GM12801 (cell line): ENCODE measurements around the gene TOR1A.

Source experiments
- CTCF ChIP-seq: IDR thresholded peaks from one replicate; pipeline ENCODE4 v1.5.1; 2011; ENCODE audit warnings: control low read depth; ENCODE audit not compliant: insufficient read length; ENCODE audit errors: extremely low read depth

TOR1A gene

GRCh38 chr9:129858167-129858962 is 34.4 kb upstream of the TOR1A start:
- TF ChIP-seq CTCF: no peak

GRCh38 chr9:129857207-129857606 is 33.3 kb upstream of the TOR1A start:
- no peak for TF ChIP-seq CTCF

GRCh38 chr9:129854588-129855110 is 30.7 kb upstream of the TOR1A start:
- TF ChIP-seq CTCF: no peak

- no peak for TF ChIP-seq CTCF
Measured at GRCh38 chr9:129853614-129854013, 29.7 kb upstream of the TOR1A start.

GRCh38 chr9:129852579-129852978 is 28.6 kb upstream of the TOR1A start:
- TF ChIP-seq CTCF: no peak

- TF ChIP-seq CTCF: no peak
Measured at GRCh38 chr9:129851821-129852220, 27.9 kb upstream of the TOR1A start.

GRCh38 chr9:129850821-129851550 is 27.1 kb upstream of the TOR1A start:
- no peak for TF ChIP-seq CTCF
